ENCODE results near the gene POLG.

DNA sequence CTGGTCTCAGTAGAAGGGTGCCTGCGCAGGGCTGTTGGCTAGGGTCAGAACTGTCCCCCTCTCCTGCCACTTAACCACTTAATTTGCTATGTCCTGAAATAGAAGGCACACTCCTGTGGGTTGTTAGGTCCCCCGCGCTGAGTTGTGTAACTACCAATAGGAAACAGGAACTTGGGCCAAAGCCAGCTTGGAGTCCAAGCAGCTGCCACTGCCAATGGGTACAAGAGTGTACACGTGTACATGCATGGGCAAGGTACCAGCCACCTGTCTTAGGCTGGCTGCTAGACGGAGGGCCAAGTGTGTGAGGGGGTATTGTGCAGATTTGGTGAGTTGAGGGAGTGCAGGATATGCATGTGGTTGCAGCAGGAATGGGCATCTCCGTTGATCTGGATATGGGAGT is 29.7 kb upstream of the POLG start:
- TF ChIP-seq CTCF (IDR thresholded peaks at IDR 0.05) (no peak), EZH2 (IDR thresholded peaks at IDR 0.05; ENCODE audit: borderline replicate concordance, insufficient read depth, low read depth, low read length, poor library complexity, severe bottlenecking) (no peak)

Data from B cell (primary cell).